Measurements from ENCODE around the gene CGB8. TPM values are rescaled to one million over a fixed set of nuclear protein-coding genes. Genes with fewer than 3 reads are reported as not detected.
"Not testable (repeated sequence)": the region's sequence is repeated elsewhere in the genome, so short reads cannot be mapped to it uniquely, and the experiment has no call there.

Gene CGB8
- total RNA-seq, 1 donor from 2014 or later, result not detected

DNA sequence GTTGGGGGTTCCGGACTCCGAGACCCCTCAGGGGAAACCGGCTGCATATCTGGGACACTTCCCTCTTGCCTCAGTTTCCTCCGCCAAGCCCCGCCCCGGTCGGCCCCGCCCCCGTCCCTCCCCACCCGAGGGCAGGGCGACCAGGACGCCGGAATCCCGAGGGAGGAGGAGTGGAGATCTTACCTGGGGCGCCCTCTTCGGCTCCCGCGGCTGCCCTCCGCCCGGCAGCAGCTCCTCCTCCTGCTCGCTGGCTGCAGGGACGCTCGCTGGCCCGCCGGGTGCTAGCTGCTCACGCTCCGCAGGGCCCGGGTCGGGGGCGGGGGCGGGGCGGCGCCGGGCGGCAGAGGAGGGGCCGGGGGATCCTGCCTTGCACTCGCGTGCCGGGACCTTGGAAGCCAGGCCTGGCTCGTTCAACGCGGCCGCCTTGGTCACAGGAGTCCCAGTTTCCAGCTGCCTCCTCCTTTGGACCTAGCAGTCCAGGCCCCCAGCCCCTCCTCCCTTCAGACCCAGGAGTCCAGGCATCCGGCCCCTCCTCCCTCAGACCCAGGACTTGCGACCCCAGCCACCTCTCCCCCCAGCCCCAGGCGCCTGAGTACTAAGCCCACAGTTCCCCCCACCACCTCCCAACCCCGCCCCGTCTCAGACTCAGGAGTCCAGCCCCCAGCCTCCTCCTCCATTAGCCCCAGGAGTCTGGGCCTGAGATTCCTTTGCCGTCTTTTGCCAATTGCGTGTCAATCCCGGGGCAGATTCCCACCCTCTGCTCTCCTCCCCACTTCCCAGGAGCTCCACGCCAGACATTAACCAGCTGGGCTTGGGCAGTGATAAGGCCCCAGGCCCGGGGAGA, 16.1 kb upstream of the CGB8 start, which contains the start of gene NTF4:
NTF4 (minus strand) TSS at position 51 of the 844 bp plus-strand sequence. CDS start 2,821 bp downstream, outside the sequence.
- DNase-seq (ENCODE audit: low spot score), result no peak

- no peak for DNase-seq (ENCODE audit: low spot score)
Observed at GRCh38 chr19:49064029-49064629, 15.2 kb upstream of the CGB8 start.

DNA sequence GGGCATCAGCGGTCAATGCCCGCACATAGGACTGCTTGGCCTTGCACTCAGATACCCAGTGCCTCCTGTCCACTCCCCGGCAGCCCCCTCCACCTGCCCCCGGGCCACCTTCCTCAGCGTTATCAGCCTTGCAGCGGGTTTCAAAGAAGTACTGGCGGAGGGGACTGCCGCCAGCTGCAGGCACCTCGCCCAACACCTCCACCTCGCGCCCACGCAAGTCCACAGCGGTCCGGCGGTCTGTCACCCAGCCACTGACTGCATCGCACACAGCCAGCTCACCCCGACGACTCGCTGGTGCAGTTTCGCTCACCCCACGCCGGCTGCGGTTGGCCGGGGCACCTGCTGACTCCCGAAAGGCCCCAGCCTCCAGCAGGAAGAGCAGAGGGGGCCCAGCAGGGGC, 12.5 kb upstream of the CGB8 start:
- no peak for DNase-seq (ENCODE audit: low spot score)

- no peak for DNase-seq (ENCODE audit: low spot score)
Observed at GRCh38 chr19:49061000-49061399, 12.1 kb upstream of the CGB8 start.

DNA sequence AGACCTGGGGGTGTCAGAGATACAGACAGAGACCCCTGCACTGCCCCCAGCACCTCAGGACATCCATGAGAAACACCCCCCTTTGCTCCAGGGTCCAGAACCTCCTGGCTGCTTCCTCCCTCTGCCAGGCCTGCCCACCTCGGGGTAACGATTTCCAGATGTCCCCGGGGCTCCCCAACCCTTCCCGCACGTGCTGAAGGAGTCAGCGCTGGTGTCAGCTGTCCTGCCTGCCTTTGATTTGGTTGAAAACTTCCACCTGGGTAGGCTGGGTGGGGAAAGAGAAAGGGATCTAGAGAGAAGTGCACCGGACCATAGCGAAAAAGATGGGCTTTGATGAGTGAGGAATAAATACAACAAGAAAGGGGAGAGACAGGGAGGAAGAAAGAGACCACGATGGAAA, 10.1 kb upstream of the CGB8 start:
- no peak for DNase-seq (ENCODE audit: low spot score)

DNA sequence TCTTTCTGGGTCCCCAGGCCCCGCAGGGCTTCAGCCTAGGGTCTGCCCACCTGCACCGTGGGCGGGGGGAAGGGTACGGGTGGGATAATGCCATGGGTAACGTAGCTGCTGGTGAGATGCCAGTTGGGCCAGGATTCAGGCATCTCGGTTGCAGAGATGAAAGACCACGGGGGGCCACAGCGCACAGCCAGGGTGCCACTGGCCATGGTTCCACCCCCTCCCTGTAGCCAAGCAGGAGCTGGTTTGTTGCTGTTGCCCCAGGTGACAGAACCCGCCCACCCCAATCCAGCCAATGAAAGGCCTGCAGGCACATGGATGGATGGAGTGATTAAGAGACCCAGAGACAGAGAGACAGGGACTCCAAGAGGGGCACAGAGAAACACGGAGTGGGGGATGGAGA, 9.7 kb upstream of the CGB8 start:
- no peak for DNase-seq (ENCODE audit: low spot score)

DNA sequence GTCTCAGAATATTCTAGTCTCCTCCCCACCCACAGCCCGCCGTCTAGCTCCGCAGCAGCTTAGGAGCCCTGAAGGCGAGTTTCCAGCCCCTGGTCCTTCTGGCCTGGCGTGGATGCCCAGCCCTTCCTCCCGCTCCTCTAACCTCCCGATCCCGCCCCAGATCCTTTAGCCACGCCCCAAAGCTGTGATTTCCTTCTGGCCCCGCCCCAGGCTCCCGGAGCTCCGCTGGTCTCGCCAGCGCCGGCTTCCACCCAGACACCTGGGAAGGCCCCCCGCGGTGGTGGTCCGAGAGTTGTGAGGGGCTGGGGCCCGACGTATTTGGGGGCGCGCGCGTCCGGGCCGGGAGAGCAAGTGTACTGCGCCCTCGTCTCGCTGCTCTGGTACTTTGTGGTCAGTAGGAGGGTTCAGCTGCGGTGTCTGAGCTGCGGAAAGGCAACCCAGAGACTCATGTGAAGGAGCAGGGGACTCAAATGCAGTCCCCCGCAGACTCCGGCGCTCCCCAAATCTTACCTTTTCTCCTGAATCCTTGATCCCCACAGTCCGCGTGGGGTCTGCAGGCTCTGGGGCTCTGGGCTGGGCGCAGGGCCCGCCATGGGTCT, 8.8 kb upstream of the CGB8 start, which contains the start of gene CGB7:
CGB7 (minus strand) TSS at position 114 of the 599 bp plus-strand sequence. CDS start 2,374 bp downstream, outside the sequence.
- peak; percentile 49 for DNase-seq (ENCODE audit: low spot score)

DNA sequence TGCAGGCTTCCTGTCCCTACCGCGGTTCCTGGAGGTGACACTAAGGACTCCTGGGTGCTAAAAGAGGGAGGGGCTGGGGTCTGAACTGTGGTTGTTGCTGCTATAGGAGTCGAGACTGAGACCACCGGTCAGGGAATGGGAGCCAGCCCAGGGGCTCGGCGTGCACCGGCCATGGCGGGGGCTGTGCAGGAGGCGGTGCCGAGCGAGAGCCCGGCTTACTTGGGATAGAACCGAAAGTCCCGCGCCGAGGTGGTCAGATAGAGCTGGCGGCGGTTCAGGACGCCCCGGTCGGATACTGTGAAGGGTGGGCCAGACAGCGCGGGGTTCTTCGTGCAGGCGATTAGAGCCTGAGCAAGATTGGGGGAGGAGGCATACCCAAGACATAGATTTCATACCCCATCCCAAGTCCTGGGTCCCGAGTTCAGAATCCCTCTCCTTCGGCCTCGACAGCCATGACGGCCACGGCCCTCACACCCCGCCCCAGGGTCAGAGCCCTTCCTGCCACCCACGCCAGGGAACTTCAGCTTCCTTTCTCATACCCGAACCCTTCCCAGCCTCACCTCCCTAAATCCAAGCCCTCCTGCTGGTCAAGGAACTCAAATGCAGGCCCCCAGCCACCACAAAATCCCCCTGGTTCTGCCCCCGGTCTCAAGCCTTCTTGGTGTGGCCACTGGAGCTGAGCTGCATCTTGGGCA, 8.1 kb upstream of the CGB8 start:
- not testable (repeated sequence) for DNase-seq (ENCODE audit: low spot score)

GRCh38 chr19:49056101-49056901, 7.4 kb upstream of the CGB8 start:
- peak; percentile 29 for DNase-seq (ENCODE audit: low spot score)

- DNase-seq (ENCODE audit: low spot score), result not testable (repeated sequence)
Observed at GRCh38 chr19:49050376-49051033, 1.6 kb upstream of the CGB8 start.

- not testable (repeated sequence) for DNase-seq (ENCODE audit: low spot score)
Observed at GRCh38 chr19:49049834-49050233, 923 bp upstream of the CGB8 start.

DNA sequence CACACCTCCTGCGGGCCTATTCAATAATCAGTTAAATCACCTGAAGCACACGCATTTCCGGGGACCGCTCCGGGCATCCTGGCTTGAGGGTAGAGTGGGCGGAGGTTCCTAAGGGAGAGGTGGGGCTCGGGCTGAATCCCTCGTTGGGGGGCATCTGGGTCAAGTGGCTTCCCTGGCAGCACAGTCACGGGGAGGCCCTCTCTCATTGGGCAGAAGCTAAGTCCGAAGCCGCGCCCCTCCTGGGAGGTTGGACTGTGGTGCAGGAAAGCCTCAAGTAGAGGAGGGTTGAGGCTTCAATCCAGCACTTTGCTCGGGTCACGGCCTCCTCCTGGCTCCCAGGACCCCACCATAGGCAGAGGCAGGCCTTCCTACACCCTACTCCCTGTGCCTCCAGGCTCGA, 5.4 kb downstream of the CGB8 start, which contains the start of gene CGB5:
CGB5 (plus strand) TSS at position 301 of the 400 bp plus-strand sequence. CDS start 362 bp downstream, outside the sequence.
- DNase-seq (ENCODE audit: low spot score), result not testable (repeated sequence)

DNA sequence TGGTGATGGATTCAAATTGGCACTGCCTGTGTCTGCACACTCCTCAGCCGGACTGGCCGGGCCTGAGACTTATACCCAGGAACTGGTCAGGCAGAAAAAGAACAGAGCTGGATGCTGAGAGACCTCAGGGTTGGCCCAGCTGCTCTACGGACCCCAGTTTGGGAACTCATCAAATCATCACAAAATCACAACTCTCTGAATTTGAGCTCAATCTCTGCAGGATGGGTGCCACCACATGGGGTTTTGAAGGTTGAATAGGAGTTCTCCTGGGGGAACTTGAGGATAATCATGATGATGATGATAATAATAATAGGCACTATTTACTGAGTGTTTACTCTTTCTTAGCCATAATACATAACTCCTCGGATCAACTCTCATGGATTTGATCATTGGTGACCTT, 6.2 kb downstream of the CGB8 start:
- DNase-seq (ENCODE audit: low spot score), result not testable (repeated sequence)

- no peak for DNase-seq (ENCODE audit: low spot score)
Observed at GRCh38 chr19:49042177-49042576, 6.7 kb downstream of the CGB8 start.

- not testable (repeated sequence) for DNase-seq (ENCODE audit: low spot score)
Observed at GRCh38 chr19:49039736-49040135, 9.2 kb downstream of the CGB8 start.

GRCh38 chr19:49038557-49039276, 10.2 kb downstream of the CGB8 start:
- DNase-seq (ENCODE audit: low spot score), result not testable (repeated sequence)

DNA sequence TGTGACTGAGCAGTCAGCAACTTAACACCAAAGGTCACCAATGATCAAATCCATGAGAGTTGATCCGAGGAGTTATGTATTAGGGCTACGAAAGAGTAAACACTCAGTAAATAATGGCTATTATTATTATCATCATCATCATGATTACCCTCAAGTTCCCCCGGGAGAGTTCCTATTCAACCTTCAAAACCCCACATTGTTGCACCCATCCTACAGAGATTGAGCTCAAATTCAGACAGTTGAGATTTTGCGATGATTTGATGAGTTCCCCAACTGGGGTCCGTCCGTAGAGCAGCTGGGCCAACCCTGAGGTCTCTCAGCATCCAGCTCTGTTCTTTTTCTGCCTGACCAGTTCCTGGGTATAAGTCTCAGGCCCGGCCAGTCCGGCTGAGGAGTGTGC, 10.8 kb downstream of the CGB8 start:
- not testable (repeated sequence) for DNase-seq (ENCODE audit: low spot score)

DNA sequence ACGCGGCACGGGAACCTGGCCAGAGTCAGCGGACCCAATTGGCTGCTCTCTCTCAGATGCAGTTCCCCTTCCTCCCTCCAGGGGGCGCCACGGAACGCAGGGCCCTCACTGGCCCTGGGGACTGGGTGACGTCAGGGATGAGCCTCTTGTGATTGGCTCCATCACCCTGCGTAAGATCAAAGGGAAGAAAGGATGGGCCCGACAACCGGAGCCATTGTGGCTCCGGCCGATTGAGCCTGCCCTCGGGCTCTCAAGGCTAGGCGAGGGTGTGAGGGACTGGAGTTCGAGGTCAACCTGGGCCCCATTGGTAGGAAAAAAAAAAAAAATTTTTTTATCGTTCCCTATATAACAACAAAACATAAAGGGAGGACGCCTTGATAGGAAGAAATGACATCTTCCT, 12.1 kb downstream of the CGB8 start, which contains the start of gene CGB1:
CGB1 (minus strand) TSS at position 81 of the 400 bp plus-strand sequence. CDS start 184 bp downstream, outside the sequence.
- DNase-seq (ENCODE audit: low spot score), result not testable (repeated sequence)

DNA sequence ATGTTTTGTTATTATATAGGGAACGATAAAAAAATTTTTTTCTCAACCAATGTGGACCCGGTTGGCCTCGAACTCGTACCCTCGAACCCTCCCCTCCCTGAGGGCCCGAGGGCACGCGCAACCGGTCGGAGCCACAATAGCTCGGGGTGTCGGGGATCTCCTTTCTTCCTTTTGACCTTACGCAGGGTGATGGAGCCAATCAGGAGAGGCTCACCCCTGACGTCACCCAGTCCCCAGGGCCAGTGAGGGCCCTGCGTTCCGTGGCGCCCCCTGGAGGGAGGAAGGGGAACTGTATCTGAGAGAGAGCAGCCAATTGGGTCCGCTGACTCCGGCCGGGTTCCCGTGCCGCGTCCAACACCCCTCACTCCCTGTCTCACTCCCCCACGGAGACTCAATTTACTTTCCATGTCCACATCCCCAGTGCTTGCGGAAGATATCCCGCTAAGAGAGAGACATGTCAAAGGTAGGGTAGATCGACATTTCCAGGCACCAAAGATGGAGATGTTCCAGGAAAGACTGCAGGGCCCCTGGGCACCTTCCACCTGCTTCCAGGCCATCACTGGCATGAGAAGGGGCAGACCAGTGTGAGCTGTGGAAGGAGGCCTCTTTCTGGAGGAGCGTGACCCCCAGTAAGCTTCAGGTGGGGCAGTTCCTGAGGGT, 17.1 kb downstream of the CGB8 start, which contains the start of gene CGB2:
CGB2 (plus strand) TSS at position 249 of the 660 bp plus-strand sequence; CDS start at position 455, 206 bp downstream.
- not testable (repeated sequence) for DNase-seq (ENCODE audit: low spot score)
